Raji (cell line): Measurements from ENCODE around the gene TECPR2.

Experiments
- POLR2A ChIP-seq: IDR thresholded peaks from 2 replicates; pipeline ENCODE4 v1.6.1; 2011; ENCODE audit warnings: low read depth, low read length, control low read depth; ENCODE audit not compliant: insufficient read depth

Gene TECPR2

DNA sequence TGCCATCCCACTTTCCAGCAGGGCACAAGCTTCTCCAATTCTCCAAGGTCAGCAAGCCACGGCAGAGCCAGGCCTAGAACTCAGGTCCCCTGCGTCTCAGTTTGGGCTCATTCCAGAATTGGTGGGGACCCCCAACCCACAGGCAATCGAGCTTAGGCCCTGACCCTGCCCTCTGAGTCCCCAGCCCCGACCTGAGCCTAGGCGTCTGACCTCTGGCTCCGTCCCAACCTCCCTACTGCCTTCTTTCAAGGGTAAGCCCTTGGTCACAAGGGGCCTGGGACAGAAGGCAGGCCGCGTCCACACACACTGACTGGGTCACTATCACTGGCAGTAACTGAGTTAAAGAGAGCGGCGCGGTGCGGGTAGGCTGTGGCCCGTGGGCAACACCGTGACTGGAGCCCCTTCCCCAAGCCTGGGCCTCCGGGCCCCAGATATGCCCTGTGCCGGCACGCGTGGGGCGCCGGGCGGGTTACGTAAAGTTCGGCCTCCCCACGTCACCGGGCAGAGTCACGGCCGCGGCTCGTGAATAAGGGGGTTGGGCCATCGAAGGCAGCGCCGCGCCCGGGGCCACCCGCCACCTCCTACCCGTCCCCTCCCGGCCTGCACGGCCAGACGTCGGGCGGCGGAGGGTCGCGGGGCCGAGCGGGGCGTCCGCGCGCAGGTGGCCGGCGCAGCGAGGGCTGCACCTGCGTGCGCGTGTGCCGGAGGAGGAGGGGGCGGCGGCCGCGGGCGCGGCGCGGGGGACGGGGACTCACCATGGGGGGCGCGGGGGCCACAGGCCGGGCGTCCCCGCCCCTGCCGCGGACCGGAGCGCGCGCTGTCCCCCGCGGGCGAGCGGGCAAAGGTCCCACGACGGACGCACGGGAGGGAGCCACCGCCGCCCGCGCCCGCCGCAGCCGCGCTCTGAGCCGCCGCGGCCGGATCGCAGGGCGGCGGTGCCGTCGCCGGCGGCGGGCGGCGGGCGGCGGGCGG lies 146.3 kb downstream of the TECPR2 start:
- TF ChIP-seq POLR2A: no peak

DNA sequence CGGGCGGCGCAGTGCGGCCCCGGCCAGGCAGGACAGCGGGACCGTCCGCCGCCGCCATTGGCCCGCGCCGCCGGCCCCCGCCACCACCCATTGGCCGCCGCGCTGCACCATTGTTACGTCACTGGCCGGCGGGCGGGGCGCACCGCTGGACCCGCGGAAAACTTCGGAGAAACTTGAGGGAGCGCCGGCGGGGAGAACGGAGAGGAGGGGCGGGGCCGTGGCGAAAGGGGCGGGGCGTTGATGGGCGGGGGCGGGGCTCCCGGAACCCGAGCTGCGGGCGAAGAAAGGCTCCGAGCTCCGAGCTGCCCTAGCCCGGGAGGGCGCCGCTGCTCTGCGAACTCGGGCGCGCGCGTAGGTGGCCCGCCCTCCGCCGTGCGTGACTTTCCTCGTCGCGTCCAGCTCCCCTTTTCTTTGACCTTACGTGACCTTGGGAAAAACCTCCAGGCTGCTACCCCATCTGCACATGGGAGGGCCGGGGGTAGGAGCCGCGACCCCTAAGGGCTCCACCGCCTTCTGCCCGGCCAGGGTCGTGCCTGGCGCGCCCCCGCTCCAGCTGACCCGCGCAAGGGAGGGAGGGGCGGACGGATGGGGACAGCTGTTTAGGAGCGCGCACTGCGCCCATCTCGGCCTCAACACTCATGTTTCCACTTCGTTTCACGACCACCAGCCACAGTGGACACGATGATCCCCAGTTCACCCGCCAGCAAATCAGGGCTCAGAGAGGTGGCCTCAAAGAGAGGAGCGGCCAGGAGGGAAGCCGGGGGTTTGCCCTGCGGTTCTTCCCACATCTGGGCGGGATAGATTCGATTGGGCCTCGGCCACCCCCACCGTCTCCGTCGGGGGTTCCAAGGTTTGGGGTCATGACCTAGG lies 147.2 kb downstream of the TECPR2 start, which contains the start of gene ANKRD9:
Gene ANKRD9 (minus strand): TSS at position 31 of the 870 bp plus-strand sequence. CDS start 1,887 bp downstream, outside the sequence.
- TF ChIP-seq POLR2A: no peak

DNA sequence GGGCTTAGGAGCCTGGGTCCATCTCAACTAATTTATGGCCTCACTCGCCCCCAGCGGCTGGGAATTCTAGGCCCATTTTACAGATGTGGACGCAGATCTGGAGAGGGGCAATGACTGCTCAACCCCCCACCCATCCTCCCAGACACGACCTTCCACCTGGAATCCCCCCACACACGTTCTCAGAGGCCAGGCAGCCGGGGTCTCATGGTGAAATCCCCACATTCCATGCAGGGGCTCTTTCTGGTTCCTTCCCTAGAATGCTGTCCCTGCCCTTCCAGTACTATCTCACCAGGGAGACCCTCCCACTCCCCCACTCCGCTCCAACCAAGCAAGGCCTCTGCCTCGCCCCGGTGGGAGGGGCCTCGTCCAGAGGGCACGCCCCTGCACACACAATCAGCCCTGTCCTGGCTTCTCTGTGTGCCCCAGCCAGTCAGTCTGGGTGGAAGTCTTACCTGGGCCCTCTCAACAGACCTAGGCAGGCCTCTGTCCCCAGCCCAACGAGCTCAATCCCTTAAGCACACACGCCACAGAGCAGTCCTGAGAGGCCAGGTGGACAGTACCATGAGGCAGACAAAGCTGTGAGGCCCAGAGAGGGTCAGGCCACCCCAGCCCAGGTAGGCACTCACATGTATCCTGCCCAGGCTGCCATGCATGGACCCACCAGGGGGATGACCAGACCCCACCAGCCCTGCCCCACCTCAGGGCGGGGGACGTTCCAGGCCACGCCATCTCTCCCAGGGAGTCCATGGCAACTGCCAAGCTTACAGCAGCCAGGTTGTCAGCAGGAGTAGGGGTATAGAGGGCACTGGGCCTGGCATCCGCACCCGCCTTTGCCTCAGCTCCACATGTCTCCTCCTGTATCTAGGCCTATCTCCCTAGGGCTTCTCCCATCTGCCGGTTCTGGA lies 148.1 kb downstream of the TECPR2 start:
- no peak for TF ChIP-seq POLR2A

DNA sequence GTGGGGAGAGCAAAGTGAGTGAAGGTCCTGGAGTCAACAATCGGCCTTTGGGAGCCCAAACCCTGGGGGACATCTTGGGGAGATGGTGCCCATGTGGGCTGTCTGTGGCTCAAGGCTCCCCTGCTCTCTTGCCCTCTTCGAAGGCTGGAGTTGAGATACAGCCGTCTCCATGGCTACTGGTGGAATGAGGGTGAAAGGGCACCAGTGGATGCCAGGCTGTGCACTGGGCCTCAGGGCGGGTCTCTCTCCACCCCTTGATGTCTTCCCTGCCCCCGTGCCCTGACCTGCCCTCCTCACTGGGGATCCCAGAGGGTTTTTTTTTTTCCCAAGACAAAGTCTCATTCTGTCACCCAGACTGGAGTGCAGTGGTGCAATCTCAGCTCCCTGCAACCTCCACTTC lies 148.8 kb downstream of the TECPR2 start:
- TF ChIP-seq POLR2A: no peak

DNA sequence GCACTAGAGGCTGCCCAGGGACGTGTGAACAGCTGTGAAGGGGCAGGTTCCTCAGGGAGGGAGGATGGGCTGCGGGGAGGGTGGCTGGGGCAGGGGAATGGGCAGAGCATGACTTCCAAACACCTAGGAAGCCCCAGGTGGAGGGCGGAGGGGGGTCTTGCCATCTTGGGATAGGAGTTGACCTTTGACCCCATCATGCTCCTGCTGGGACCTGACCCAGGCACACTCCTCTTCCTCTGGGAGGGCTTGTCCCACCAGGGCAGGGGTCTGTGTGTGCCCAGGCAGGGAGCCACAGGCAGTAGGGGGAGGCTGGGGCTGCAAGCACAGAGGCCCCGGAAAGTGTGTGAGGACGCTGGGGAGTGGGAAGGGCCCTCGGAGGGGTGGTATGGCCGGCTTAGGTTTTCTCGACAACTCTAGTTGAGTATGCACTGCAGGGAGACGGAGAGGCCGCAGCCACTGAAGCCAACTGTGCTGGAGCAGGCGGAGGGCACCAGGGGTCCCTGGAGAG lies 150.1 kb downstream of the TECPR2 start:
- no peak for TF ChIP-seq POLR2A

DNA sequence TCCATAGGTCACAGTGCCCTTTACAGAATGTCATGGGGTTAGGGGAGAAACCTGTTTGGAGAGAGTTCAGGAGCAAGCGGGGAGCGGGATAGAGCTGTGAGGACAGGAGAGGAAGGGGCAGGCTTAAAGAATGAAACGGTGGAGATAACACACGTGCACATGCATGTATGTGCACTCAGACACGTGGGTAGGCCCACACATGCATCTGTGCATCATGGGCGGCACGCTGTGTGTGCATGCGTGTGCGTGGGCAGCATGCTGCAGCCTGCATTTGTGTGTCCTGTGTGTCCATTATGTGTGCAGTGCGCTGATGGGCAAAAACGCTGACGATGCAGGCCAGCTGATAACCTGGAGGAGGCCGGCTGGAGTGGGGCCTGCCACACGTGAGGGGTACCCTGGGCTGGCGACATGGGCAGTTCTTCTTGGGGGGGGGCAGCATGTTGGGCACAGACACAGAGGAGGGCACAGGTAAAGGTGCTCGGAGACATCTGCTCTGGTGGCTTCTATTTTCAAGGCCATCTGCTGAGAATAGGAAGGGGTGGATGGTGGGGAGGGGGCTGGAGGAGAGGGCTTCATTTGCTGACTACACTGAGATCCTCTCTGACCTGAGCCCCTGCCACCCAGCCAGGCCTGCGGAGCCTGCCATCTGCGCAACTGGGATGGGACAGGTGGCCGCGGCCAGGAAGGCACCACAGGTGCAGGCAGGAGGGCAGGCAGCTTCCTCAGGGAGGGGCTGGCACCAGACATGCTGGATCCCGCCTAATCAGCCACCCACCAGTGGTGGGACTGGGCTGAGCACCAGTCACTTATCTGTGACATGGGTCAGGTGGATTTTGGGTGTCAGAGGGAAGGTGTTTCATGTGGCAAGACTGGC lies 151.4 kb downstream of the TECPR2 start:
- TF ChIP-seq POLR2A: no peak

DNA sequence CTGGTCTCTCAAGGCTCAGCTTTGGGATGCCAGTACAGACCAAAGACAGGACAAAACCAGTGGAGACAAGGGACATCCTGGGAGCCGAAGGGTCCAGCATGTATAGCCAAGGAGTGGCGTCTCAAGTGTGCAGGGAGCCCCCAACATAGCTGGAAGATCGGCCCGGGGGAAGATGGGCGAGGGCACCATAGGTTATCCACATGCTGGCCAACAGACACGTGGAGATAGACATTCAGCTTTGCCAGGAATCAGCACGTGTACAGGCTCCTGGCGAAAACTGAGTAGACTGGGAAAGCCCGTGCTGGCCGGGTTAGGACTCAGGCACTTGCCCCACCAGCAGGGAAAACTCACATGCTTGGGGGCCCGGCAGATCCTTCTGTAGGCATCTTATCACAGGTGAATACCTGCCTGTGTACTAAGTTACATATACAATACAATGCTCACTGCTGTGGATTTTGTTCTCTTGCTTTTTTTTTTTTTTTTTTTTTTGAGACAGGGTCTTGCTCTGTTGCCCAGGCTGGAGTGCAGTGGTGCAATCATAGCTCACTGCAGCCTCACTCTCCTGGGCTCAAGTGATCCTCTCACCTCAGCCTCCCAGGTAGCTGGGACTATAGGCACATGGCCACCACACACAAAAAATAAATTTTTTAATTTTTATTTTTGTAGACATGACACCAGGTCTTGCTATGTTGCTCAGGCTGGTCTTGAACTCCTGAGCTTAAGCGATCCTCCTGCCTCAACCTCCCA lies 152.4 kb downstream of the TECPR2 start:
- TF ChIP-seq POLR2A: no peak

DNA sequence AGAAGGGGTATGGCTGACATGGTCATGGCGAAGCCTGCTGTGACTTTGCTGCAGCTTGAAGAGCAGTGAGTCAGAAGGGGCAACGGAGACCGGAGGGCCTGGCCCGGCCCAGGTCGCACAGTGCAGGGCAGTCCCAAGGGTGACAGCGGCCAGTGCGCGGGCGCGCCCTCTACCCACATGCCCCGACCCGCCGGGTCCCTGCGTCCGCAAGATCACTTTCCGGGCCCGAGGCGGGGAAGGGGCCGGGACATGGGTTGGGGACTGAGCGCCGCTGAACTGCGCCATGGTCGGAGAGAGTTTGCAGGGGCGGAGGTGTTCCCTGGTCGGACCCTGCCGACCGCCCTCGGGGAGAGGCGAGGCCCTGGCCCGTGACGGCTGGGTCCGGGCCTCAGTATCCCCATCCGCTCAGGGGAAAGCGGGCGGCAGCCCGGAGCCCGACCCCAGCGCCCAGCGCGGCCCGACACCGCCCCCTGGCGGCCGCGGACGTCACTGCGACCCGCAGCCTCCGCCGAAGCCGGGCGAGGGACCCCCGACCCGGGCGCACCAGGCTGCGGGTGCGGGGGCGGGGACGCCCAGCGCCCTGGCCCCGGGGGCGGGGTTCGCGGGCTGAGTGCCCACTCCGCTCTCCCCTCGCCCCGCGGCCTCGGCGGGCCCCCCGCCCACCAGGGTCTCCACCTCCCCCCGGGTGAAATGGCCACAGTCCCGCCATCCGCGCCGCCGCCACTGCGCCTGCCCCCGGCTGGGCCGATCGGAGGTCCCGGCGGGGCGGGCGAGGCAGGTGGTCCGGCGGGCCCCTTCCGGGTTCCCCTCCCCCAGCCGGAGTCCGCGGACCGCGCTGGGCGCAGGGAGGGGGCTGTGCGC lies 154.0 kb downstream of the TECPR2 start:
- no peak for TF ChIP-seq POLR2A

DNA sequence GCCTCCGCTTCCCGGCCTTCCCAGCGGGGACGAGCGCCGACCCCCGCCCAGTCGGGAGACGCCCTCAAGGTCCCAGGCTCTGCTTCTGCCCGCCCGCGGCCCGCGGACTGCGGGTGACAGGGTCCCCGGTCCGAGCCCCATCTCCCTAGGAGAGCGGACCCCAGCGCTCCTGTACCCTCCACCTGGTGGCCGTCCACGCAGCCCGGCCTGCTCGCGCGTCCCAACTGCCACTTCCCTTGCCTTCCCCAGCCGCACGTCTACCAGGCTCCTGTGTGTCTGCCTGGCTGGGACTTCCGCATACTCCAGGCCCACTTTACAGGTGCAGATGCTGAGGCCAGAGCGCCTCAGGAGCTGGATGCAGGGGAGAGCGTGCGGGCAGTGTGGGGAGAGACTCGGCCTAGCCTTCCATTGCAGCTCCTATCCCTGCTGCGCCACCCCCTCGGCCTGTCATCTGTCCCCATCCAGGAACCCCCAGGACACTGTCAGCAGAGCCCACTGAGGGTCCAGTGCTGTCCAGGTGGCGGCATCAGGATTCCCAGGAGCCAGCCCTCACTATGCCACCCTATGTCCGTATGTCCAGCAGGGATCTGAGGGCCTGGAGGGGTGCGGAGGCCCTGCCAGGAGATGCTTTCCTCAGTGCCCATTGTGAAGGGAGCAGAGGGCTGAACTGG lies 154.8 kb downstream of the TECPR2 start:
- TF ChIP-seq POLR2A: no peak

DNA sequence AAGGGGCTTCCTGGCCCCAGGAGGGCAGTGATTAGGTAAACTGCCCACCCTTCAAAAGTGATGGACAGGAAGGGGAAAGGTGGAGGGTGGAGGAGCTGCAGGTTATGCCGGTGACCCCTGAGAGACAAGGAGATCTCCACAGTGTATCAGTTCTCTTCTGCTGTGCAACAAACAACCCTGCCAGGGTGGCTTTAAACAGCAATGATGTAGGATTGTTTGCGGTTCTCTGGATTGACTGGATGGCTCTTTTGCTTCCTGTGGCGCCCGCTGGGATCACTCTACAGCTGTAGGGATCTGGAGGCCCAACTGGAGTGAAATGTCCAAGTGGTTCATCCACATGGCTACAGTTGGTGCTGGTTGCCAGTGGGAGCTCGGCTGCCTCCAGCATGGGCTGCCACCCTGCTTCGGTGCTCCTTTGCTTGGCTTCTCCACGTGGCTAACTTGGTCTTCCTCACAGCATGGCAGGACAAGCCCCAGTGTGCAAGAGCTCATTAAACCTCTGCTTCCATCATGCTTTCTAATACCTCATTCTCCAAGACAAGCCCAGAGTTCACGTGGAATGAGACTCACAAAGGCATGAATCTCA lies 155.4 kb downstream of the TECPR2 start:
- TF ChIP-seq POLR2A: no peak

DNA sequence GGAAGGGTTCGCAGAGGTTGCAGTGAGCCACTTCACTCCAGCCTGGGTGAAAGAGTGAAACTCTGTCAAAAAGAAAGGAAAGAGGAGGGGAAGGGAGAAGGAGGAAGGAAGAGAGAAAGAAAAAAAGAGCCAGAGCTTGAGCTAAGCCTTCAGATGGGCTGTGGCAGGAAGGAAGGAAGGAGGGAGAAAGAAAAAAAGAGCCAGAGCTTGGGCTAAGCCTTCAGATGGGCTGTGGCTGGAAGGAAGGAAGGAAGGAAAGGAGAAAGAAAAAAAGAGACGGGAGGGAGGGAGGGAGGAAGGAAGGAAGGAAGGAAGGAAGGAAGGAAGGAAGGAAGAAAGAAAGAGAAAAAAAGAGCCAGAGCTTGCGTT lies 160.4 kb downstream of the TECPR2 start:
- TF ChIP-seq POLR2A: no peak
